ENCODE data around the gene SLC6A9. TPM values are rescaled to one million over a fixed set of nuclear protein-coding genes. Genes with fewer than 3 reads are reported as not detected.

Gene SLC6A9
- total and polyA plus RNA-seq, 10 donors, result 0.26 to 6.1 (median 2.3) TPM

DNA sequence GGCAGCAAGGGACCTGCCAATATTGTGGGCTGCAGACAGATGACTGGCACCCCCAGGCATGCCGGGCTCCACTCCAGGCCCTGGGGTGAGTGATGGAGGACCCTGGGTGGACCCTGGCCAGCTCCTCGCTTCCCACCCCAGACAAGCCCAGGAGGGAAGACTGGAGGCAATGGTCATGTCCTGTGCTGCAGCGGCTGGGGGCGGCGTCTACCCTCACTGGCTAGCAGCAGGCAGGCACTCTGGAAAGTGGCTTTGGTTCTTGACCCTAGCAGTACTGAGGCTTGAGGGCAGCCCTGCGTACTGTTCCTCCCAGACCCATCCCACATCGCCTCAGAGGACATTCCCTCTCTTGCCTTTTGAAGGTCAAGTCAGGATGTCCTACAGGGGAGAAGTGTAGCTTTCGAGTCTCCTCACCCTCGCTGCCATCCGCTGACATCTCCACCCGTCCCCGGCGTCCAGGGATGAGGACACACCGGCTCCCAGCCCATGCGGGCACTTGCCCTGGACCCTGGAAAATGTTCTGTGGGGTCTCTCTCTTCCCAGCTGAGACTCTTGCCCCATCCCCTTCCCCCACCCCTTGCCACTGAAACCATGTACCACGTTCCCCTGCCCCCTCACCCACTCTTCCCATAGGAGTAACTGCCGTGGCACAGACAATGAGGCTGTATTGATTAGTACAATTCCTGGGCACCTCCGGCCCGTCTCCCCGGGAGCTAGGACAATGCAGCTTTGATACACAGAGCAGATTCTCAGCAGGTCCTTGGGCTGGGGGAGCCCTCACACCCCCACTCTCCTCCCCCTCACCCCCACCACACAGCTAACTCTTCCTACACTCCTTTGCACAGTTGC lies 15.0 kb downstream of the SLC6A9 start:
- H3K27me3 ChIP-seq (replicated peaks in 1 of 7), result no peaks in the 10 kb centered on the region
- H3K36me3 ChIP-seq, result no peaks in the 10 kb centered on the region
- no peak for DNase-seq
- TF ChIP-seq, protein P1, sequence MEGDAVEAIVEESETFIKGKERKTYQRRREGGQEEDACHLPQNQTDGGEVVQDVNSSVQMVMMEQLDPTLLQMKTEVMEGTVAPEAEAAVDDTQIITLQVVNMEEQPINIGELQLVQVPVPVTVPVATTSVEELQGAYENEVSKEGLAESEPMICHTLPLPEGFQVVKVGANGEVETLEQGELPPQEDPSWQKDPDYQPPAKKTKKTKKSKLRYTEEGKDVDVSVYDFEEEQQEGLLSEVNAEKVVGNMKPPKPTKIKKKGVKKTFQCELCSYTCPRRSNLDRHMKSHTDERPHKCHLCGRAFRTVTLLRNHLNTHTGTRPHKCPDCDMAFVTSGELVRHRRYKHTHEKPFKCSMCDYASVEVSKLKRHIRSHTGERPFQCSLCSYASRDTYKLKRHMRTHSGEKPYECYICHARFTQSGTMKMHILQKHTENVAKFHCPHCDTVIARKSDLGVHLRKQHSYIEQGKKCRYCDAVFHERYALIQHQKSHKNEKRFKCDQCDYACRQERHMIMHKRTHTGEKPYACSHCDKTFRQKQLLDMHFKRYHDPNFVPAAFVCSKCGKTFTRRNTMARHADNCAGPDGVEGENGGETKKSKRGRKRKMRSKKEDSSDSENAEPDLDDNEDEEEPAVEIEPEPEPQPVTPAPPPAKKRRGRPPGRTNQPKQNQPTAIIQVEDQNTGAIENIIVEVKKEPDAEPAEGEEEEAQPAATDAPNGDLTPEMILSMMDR (IDR thresholded peaks at IDR 0.05 in 8 of 11, conservative IDR thresholded peaks at IDR 0.05 in 3 of 11), result no peak
- no peak for TF ChIP-seq POLR2A (IDR thresholded peaks at IDR 0.05)
- no peak for TF ChIP-seq POLR2AphosphoS5 (IDR thresholded peaks at IDR 0.05)
- 85 to 90% (median 89%) methylated on average over 20 of the region's 20 CpGs for WGBS, 5 donors
- H3K27ac ChIP-seq, result no peak overlapping the region
- intact Hi-C loops (cut with DNase I; ENCODE audit: low total_unique reads), result no loop called here
- no peaks in the 10 kb centered on the region for H3K4me1 ChIP-seq
- H3K4me3 ChIP-seq, result no peak overlapping the region
- H3K9me3 ChIP-seq, result no peaks in the 10 kb centered on the region

DNA sequence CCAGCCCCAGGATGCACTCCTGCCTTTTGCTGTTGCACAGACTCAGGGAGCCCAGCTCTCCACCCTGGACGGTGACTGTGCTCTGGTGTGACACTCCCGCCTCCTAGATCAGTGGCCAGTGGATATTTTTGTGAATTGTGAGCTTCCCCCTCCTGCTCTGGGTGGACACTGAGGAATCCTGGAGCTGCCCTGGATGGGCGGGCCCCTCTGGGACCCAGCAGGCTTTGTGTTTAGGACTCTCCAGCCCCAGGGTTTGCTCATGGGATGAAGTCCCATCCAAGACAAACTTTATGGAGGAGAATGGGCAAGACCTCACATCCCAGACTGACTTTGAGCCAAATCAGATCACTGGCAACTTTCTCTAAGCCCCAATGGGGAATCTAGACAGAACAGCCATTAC lies 16.1 kb downstream of the SLC6A9 start:
- Histone ChIP-seq H3K4me3 (no peak overlapping the region), H3K27me3 (replicated peaks in 1 of 7) (no peaks in the 10 kb centered on the region), H3K4me1 (no peaks in the 10 kb centered on the region), H3K36me3 (no peaks in the 10 kb centered on the region), H3K27ac (no peak overlapping the region), H3K9me3 (no peaks in the 10 kb centered on the region)
- no peak for DNase-seq
- WGBS, 5 donors, result 74 to 85% (median 80%) methylated on average over 3 of the region's 3 CpGs
- TF ChIP-seq, protein P1 (IDR thresholded peaks at IDR 0.05 in 8 of 11, conservative IDR thresholded peaks at IDR 0.05 in 3 of 11), result no peak
- TF ChIP-seq POLR2AphosphoS5 (IDR thresholded peaks at IDR 0.05) (no peak), POLR2A (IDR thresholded peaks at IDR 0.05) (no peak)
- intact Hi-C loops (cut with DNase I; ENCODE audit: low total_unique reads), result no loop called here

DNA sequence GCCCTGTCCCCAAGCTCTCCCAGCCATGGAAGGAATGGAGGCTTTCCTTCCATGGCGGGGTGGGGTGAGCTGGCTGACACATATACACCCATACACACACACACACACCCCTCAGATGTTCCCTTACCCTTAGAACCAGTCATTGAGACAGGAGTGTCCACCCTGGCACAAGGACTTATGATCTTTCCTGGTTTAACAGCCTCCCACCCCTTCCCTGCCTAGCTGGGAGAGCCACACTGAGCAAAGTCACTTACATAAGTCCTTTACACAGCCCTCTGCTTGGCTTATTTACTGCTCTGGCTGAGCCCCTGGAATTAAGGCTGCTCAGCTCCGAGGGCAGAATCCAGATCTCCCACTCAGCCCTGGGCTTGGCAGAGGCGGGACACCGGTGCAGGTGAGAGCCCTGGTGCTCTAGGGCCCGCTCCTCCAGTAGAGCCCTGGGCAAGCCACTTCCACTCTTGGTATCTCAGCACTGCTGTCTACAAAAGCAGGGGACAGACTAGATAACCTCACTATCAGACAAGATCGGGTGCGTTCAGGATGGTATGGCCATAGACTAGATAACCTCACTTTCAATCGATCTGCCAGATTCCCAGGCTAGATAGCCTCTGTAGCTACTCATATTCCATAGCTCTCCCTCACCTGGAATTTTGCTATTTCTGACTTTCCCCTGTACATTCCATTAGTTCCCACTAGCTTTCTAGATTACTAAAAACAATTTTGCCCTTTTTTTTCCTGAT lies 16.7 kb downstream of the SLC6A9 start:
- Histone ChIP-seq H3K4me3 (no peak overlapping the region), H3K27me3 (replicated peaks in 1 of 7) (no peaks in the 10 kb centered on the region), H3K9me3 (no peaks in the 10 kb centered on the region), H3K27ac (no peak overlapping the region), H3K36me3 (no peaks in the 10 kb centered on the region), H3K4me1 (no peaks in the 10 kb centered on the region)
- TF ChIP-seq POLR2AphosphoS5 (IDR thresholded peaks at IDR 0.05) (no peak), POLR2A (IDR thresholded peaks at IDR 0.05) (no peak)
- TF ChIP-seq, protein P1 (IDR thresholded peaks at IDR 0.05 in 8 of 11, conservative IDR thresholded peaks at IDR 0.05 in 3 of 11), result no peak
- intact Hi-C loops (cut with DNase I; ENCODE audit: low total_unique reads), result no loop called here
- DNase-seq, result no peak
- WGBS, 5 donors, result 80 to 89% (median 82%) methylated on average over 8 of the region's 8 CpGs

DNA sequence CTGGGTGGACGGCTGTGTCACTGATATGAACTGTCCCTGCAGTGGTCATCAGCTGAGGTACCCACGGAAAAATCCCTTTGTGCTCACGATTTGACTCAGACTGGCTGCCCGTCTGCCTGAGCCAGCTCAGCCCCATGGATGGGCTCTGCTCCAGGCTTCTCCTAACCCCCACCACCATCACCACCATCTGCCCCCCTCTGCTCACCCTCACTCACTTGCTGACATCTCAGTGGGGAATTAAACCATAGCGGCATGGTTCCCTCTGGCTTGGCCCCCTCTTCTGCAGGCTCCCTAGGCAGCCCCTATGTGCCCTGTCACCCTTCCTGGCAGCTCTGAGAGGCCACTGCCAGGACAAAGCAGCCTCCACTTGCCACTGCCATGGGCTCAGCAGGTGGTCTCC lies 17.3 kb downstream of the SLC6A9 start:
- DNase-seq, result no peak
- H3K27me3 ChIP-seq (replicated peaks in 1 of 7), result no peaks in the 10 kb centered on the region
- intact Hi-C loops (cut with DNase I; ENCODE audit: low total_unique reads), result no loop called here
- H3K36me3 ChIP-seq, result no peaks in the 10 kb centered on the region
- TF ChIP-seq POLR2A (IDR thresholded peaks at IDR 0.05) (no peak), POLR2AphosphoS5 (IDR thresholded peaks at IDR 0.05) (no peak)
- TF ChIP-seq, protein P1 (IDR thresholded peaks at IDR 0.05 in 8 of 11, conservative IDR thresholded peaks at IDR 0.05 in 3 of 11), result no peak
- no peaks in the 10 kb centered on the region for H3K9me3 ChIP-seq
- H3K4me1 ChIP-seq, result no peaks in the 10 kb centered on the region
- WGBS, 5 donors, result 75 to 90% (median 77%) methylated on average over 5 of the region's 5 CpGs
- H3K27ac ChIP-seq, result no peak overlapping the region
- H3K4me3 ChIP-seq, result no peak overlapping the region

Measured in spleen (tissue), 11 donors.